HG03045 (cell line): ENCODE data around the gene MRPS18B.

ENCODE experiments used
- ATAC-seq: cut with Tn5 transposase; IDR thresholded peaks from one replicate; pipeline ENCODE4 v1.9.1; 2021; ENCODE audit warnings: mild to moderate bottlenecking, moderate library complexity; ENCODE audit not compliant: unreplicated experiment

MRPS18B gene

GRCh38 chr6:30601815-30602641 lies 15.6 kb upstream of the MRPS18B start:
- no peak for ATAC-seq

- ATAC-seq = no peak
Observed at GRCh38 chr6:30603961-30604360, 13.7 kb upstream of the MRPS18B start.

- no peak for ATAC-seq
Observed at GRCh38 chr6:30610065-30610464, 7.6 kb upstream of the MRPS18B start.

- no peak for ATAC-seq
Observed at GRCh38 chr6:30611150-30611855, 6.3 kb upstream of the MRPS18B start.

GRCh38 chr6:30611856-30612194 lies 5.8 kb upstream of the MRPS18B start:
- no peak for ATAC-seq

- ATAC-seq = no peak
Observed at GRCh38 chr6:30612213-30612612, 5.4 kb upstream of the MRPS18B start.

GRCh38 chr6:30612687-30613248 lies 4.9 kb upstream of the MRPS18B start:
- no peak for ATAC-seq

- ATAC-seq = no peak
Observed at GRCh38 chr6:30613251-30614043, 4.2 kb upstream of the MRPS18B start.

- ATAC-seq = no peak
Observed at GRCh38 chr6:30614044-30614842, 3.4 kb upstream of the MRPS18B start.

GRCh38 chr6:30614843-30615218 lies 2.8 kb upstream of the MRPS18B start:
- ATAC-seq = peak; percentile 31

GRCh38 chr6:30615219-30615957 lies 2.3 kb upstream of the MRPS18B start:
- no peak for ATAC-seq

- no peak for ATAC-seq
Observed at GRCh38 chr6:30615958-30616810, 1.5 kb upstream of the MRPS18B start.

- peak; percentile 84 for ATAC-seq
Observed at GRCh38 chr6:30616811-30617564, 652 bp upstream of the MRPS18B start, which contains the start of gene PPP1R10. Gene PPP1R10 (minus strand): TSS chr6:30617243. CDS start chr6:30609944, 7,299 bp downstream.

GRCh38 chr6:30618270-30618797 lies 694 bp downstream of the MRPS18B start:
- ATAC-seq = no peak

- no peak for ATAC-seq
Observed at GRCh38 chr6:30619561-30619960, 1.9 kb downstream of the MRPS18B start.

- ATAC-seq = no peak
Observed at GRCh38 chr6:30625511-30625910, 7.9 kb downstream of the MRPS18B start.

- ATAC-seq = peak; percentile 81
Observed at GRCh38 chr6:30626484-30627366, 9.1 kb downstream of the MRPS18B start, which contains the start of gene ATAT1. Gene ATAT1 (plus strand): TSS chr6:30626874.
